ENCODE data around the gene NARF. TPM values are rescaled to one million over a fixed set of nuclear protein-coding genes. Genes with fewer than 3 reads are reported as not detected.

The NARF gene
- total and polyA plus RNA-seq, 2 donors (not counting 1 experiment from before 2014, with no cell fraction given) = 92.4 to 103 TPM

DNA sequence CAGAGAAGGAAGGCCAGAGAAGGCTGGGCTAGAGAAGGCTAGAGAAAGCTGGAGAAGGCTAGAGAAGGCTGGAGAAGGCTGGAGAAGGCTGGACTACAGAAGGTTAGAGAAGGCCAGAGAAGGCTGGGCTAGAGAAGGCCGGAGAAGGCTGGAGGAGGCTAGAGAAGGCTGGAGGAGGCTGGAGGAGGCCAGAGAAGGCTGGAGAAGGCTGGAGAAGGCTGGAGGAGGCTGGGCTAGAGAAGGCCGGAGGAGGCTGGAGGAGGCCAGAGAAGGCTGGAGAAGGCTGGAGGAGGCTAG lies 33.7 kb upstream of the NARF start:
- no peak for ATAC-seq (ENCODE audit: low read depth)

DNA sequence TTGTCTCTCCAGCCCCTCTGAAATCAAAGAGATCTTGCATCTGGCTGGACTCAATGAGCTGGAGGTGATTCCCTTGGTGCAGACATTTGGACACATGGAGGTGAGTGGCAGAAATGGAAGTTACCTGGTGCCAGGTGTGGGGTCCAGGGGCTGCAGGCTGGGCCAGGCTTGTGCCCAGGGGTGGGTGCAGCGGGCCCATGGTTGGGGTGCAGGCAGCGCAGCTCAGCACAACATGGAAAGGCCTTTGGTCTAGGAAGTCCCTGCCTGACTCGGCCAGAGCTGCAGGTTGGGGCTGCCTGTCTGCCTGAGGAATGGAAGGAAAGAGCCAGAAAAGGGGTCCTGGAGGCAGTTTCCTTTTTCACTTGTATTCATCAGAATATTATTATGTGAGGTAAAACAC lies 30.0 kb upstream of the NARF start:
- peaks cover 0 to under 1% (median 0%) of the 10 kb centered on the region in 3 donors for H3K9me3 ChIP-seq (ENCODE audit: control extremely low read depth in 1 of 3, control insufficient read depth in 2 of 3, insufficient read depth in 1 of 3, low read length in 2 of 3)
- no peaks in the 10 kb centered on the region for H3K27me3 ChIP-seq (replicated peaks in 1 of 4; ENCODE audit: control extremely low read depth in 1 of 4, control insufficient read depth in 3 of 4, insufficient read depth in 4 of 4, low read length in 3 of 4)
- H4K20me1 ChIP-seq (ENCODE audit: control insufficient read depth, insufficient read depth, low read length, poor library complexity, severe bottlenecking) = peaks cover 8% of the 10 kb centered on the region
- Mint-ChIP-seq H3K4me1 (peaks cover 22% of the 10 kb centered on the region), H3K4me3 (no peak overlapping the region), H3K27ac (no peak overlapping the region), H3K27me3 (no peaks in the 10 kb centered on the region), H3K9me3 (ENCODE audit: insufficient read depth) (no peaks in the 10 kb centered on the region)
- H3K4me3 ChIP-seq (ENCODE audit: control extremely low read depth in 1 of 5, extremely low read depth in 1 of 5, insufficient read depth in 1 of 5, low read depth in 2 of 5, low read length in 4 of 5) = no peak overlapping the region
- intact Hi-C loops (cut with micrococcal nuclease) = no loop called here
- WGBS (ENCODE audit: insufficient coverage) = 100% methylated on average over 2 of the region's 3 CpGs
- no peak for TF ChIP-seq EZH2 (IDR thresholded peaks at IDR 0.05; ENCODE audit: borderline replicate concordance, insufficient read depth, low read depth, low read length, poor library complexity, severe bottlenecking)
- TF ChIP-seq, protein P1, sequence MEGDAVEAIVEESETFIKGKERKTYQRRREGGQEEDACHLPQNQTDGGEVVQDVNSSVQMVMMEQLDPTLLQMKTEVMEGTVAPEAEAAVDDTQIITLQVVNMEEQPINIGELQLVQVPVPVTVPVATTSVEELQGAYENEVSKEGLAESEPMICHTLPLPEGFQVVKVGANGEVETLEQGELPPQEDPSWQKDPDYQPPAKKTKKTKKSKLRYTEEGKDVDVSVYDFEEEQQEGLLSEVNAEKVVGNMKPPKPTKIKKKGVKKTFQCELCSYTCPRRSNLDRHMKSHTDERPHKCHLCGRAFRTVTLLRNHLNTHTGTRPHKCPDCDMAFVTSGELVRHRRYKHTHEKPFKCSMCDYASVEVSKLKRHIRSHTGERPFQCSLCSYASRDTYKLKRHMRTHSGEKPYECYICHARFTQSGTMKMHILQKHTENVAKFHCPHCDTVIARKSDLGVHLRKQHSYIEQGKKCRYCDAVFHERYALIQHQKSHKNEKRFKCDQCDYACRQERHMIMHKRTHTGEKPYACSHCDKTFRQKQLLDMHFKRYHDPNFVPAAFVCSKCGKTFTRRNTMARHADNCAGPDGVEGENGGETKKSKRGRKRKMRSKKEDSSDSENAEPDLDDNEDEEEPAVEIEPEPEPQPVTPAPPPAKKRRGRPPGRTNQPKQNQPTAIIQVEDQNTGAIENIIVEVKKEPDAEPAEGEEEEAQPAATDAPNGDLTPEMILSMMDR (IDR thresholded peaks at IDR 0.05) = no peak
- DNase-seq = no peak
- no peak overlapping the region for H3K4me2 ChIP-seq (replicated peaks; ENCODE audit: low read depth, low read length, poor library complexity, severe bottlenecking)
- POLR2A ChIA-PET = no interaction called here
- no peak overlapping the region for H2AFZ ChIP-seq (ENCODE audit: insufficient read depth, low read depth, low read length, poor library complexity, severe bottlenecking)
- no peak overlapping the region for H3K27ac ChIP-seq (ENCODE audit: low read length in 2 of 2)
- no peak overlapping the region for H3K9ac ChIP-seq (ENCODE audit: low read length)
- peaks cover 3 to 24% of the 10 kb centered on the region in 2 donors for H3K4me1 ChIP-seq (ENCODE audit: control insufficient read depth in 2 of 2, insufficient read depth in 2 of 2, low read length in 2 of 2)
- no peaks in the 10 kb centered on the region for H3K79me2 ChIP-seq (ENCODE audit: control insufficient read depth, insufficient read depth, low read length)
- peaks cover 0 to 7% of the 10 kb centered on the region in 2 experiments for H3K36me3 ChIP-seq (replicated peaks in 1 of 2; ENCODE audit: control extremely low read depth in 1 of 2, control insufficient read depth in 1 of 2, extremely low read depth in 1 of 2, insufficient read depth in 2 of 2, low read length in 1 of 2)
- CTCF ChIA-PET = interaction anchor here (1.4 kb wide), 1 partner anchor 9 kb away, joined by 3 read pairs; no protein-coding TSS in a partner anchor
- ATAC-seq (ENCODE audit: low read depth) = no peak

More for the DNA sequence above, 33.7 kb upstream of the NARF start:
- H3K4me3 Mint-ChIP-seq = no peak overlapping the region
- intact Hi-C loops (cut with micrococcal nuclease) = no loop called here
- TF ChIP-seq, protein P1 (IDR thresholded peaks at IDR 0.05) = peak; percentile 16
- TF ChIP-seq EZH2 (IDR thresholded peaks at IDR 0.05; ENCODE audit: borderline replicate concordance, insufficient read depth, low read depth, low read length, poor library complexity, severe bottlenecking) = no peak
- H3K27me3 ChIP-seq (replicated peaks in 1 of 4; ENCODE audit: control extremely low read depth in 1 of 4, control insufficient read depth in 3 of 4, insufficient read depth in 4 of 4, low read length in 3 of 4) = no peaks in the 10 kb centered on the region
- no peaks in the 10 kb centered on the region for H3K27me3 Mint-ChIP-seq
- H2AFZ ChIP-seq (ENCODE audit: insufficient read depth, low read depth, low read length, poor library complexity, severe bottlenecking) = no peak overlapping the region
- H3K79me2 ChIP-seq (ENCODE audit: control insufficient read depth, insufficient read depth, low read length) = peaks cover 17% of the 10 kb centered on the region
- H3K27ac Mint-ChIP-seq = no peak overlapping the region
- DNase-seq = no peak
- H3K9ac ChIP-seq (ENCODE audit: low read length) = no peak overlapping the region
- ChIA-PET CTCF (interaction anchor here (0.6 to 1.7 kb wide), 7 partner anchors 10 to 111 kb away, joined by 3 to 5 read pairs (median 3); no protein-coding TSS in a partner anchor), POLR2A (no interaction called here)
- H4K20me1 ChIP-seq (ENCODE audit: control insufficient read depth, insufficient read depth, low read length, poor library complexity, severe bottlenecking) = peaks cover 8% of the 10 kb centered on the region
- H3K9me3 ChIP-seq (ENCODE audit: control extremely low read depth in 1 of 3, control insufficient read depth in 2 of 3, insufficient read depth in 1 of 3, low read length in 2 of 3) = peaks cover 0 to 6% (median 0%) of the 10 kb centered on the region in 3 donors
- H3K4me1 Mint-ChIP-seq = peaks cover 14% of the 10 kb centered on the region
- no peak overlapping the region for H3K4me3 ChIP-seq (ENCODE audit: control extremely low read depth in 1 of 5, extremely low read depth in 1 of 5, insufficient read depth in 1 of 5, low read depth in 2 of 5, low read length in 4 of 5)
- 100% methylated on average over 2 of the region's 2 CpGs for WGBS (ENCODE audit: insufficient coverage)
- H3K4me1 ChIP-seq (ENCODE audit: control insufficient read depth in 2 of 2, insufficient read depth in 2 of 2, low read length in 2 of 2) = peaks cover 6 to 16% of the 10 kb centered on the region in 2 donors
- no peak overlapping the region for H3K27ac ChIP-seq (ENCODE audit: low read length in 2 of 2)
- H3K36me3 ChIP-seq (replicated peaks in 1 of 2; ENCODE audit: control extremely low read depth in 1 of 2, control insufficient read depth in 1 of 2, extremely low read depth in 1 of 2, insufficient read depth in 2 of 2, low read length in 1 of 2) = peaks cover 0 to 24% of the 10 kb centered on the region in 2 experiments
- H3K4me2 ChIP-seq (replicated peaks; ENCODE audit: low read depth, low read length, poor library complexity, severe bottlenecking) = no peak overlapping the region
- no peaks in the 10 kb centered on the region for H3K9me3 Mint-ChIP-seq (ENCODE audit: insufficient read depth)
